ENCODE data around the gene CRELD1. TPM values are rescaled to one million over a fixed set of nuclear protein-coding genes. Genes with fewer than 3 reads are reported as not detected.

Gene CRELD1
- total and polyA plus RNA-seq, 10 of the 15 experiments (the other 5 are each of a cell fraction or from before 2014, with no cell fraction given): 1.3 to 15.9 (median 8.8) TPM

- ATAC-seq (no peak), FAIRE-seq (no peak), DNase-seq (ENCODE audit: low read depth, low spot score) (no peak)
- BruUV-seq (replicated peaks): no TSS peak
- no peak overlapping the region for H3K4me2 ChIP-seq (ENCODE audit: control insufficient read depth, insufficient read depth)
- no peaks in the 10 kb centered on the region for H4K20me1 ChIP-seq (ENCODE audit: control insufficient read depth, insufficient read depth)
- ChIA-PET CTCF (interaction anchor here (2.1 kb wide), 1 partner anchor 16 kb away, joined by 5 read pairs; no protein-coding TSS in a partner anchor), POLR2A (no interaction called here), RAD21 (ENCODE audit: unreplicated experiment) (interaction anchor here (5.2 kb wide), 1 partner anchor 16 kb away, joined by 24 read pairs; the partner anchor contains the start of gene CRELD1), SMC1A (ENCODE audit: uncharacterized antibody, unreplicated experiment) (interaction anchor here (0.7 to 1.4 kb wide), 2 partner anchors 14 to 16 kb away, joined by 3 to 4 read pairs; no protein-coding TSS in a partner anchor)
- intact Hi-C loops (cut with micrococcal nuclease; ENCODE audit: unreplicated experiment): no loop called here
- H3K9me3 ChIP-seq (replicated peaks; ENCODE audit: control insufficient read depth, insufficient read depth, low read length): no peaks in the 10 kb centered on the region
- no peaks in the 10 kb centered on the region for H3K27me3 ChIP-seq (replicated peaks in 1 of 2; ENCODE audit: control insufficient read depth in 2 of 2, insufficient read depth in 2 of 2, low read length in 1 of 2)
- H3K9ac ChIP-seq (ENCODE audit: control insufficient read depth, insufficient read depth, low read length): no peak overlapping the region
- no peak overlapping the region for H3K27ac ChIP-seq (ENCODE audit: control insufficient read depth, insufficient read depth)
- in situ Hi-C loops (cut with MboI): no loop called here
- H3K36me3 ChIP-seq (ENCODE audit: control insufficient read depth in 2 of 2, insufficient read depth in 2 of 2, low read length in 1 of 2): peaks cover 0 to 6% of the 10 kb centered on the region in 2 experiments; a peak in 2 of 4 replicates
- 63% methylated on average over 3 of the region's 3 CpGs for whole genome bisulfite sequencing (ENCODE audit: insufficient coverage, insufficient replicate concordance, low lambda C conversion rate, missing lambda C conversion rate)
- H2AFZ ChIP-seq (ENCODE audit: control insufficient read depth, low read depth, low read length): no peak overlapping the region
- H3K4me1 ChIP-seq (ENCODE audit: control insufficient read depth, insufficient read depth, low read length): peaks cover 3% of the 10 kb centered on the region; the same call in 1 of the 2 replicates
- TF ChIP-seq STAT3 (IDR thresholded peaks at IDR 0.05; ENCODE audit: low read depth, low read length): no peak
- no peak for TF ChIP-seq CBX3 (IDR thresholded peaks at IDR 0.05; ENCODE audit: borderline replicate concordance, low read depth)
- no peaks in the 10 kb centered on the region for H3K79me2 ChIP-seq (ENCODE audit: control insufficient read depth, insufficient read depth, low read length)
- H3K4me3 ChIP-seq: no peak overlapping the region
These were observed 15.0 kb downstream of the CRELD1 start for GRCh38 chr3:9948586-9948985.

- no peak for FAIRE-seq
- ChIA-PET CTCF (interaction anchor here (2.1 kb wide), 1 partner anchor 17 kb away, joined by 5 read pairs; no protein-coding TSS in a partner anchor), SMC1A (ENCODE audit: uncharacterized antibody, unreplicated experiment) (interaction anchor here (1.4 kb wide), 1 partner anchor 14 kb away, joined by 4 read pairs; no protein-coding TSS in a partner anchor), POLR2A (no interaction called here), RAD21 (ENCODE audit: unreplicated experiment) (interaction anchor here (5.2 kb wide), 1 partner anchor 17 kb away, joined by 24 read pairs; the partner anchor contains the start of gene CRELD1)
- 95% methylated on average over 7 of the region's 7 CpGs for WGBS (ENCODE audit: insufficient coverage, insufficient replicate concordance, low lambda C conversion rate, missing lambda C conversion rate)
- no peak for DNase-seq (ENCODE audit: low read depth, low spot score)
- no peak for ATAC-seq
- no peak overlapping the region for H2AFZ ChIP-seq (ENCODE audit: control insufficient read depth, low read depth, low read length)
- TF ChIP-seq GATAD2B (conservative IDR thresholded peaks at IDR 0.05; ENCODE audit: low read depth): no peak
- TF ChIP-seq IKZF2 (IDR thresholded peaks at IDR 0.05): no peak
- no peak for TF ChIP-seq POLR2A (IDR thresholded peaks at IDR 0.05; ENCODE audit: low read depth, low read length)
- in situ Hi-C loops (cut with MboI): no loop called here
- no peak overlapping the region for H3K4me3 ChIP-seq
- intact Hi-C loops (cut with micrococcal nuclease; ENCODE audit: unreplicated experiment): no loop called here
- H3K36me3 ChIP-seq (ENCODE audit: control insufficient read depth in 2 of 2, insufficient read depth in 2 of 2, low read length in 1 of 2): peaks cover 0 to 6% of the 10 kb centered on the region in 2 experiments; a peak in 2 of 4 replicates
- no peaks in the 10 kb centered on the region for H3K9me3 ChIP-seq (replicated peaks; ENCODE audit: control insufficient read depth, insufficient read depth, low read length)
- H3K79me2 ChIP-seq (ENCODE audit: control insufficient read depth, insufficient read depth, low read length): no peaks in the 10 kb centered on the region
- no peak overlapping the region for H3K4me2 ChIP-seq (ENCODE audit: control insufficient read depth, insufficient read depth)
- no peaks in the 10 kb centered on the region for H4K20me1 ChIP-seq (ENCODE audit: control insufficient read depth, insufficient read depth)
- no peaks in the 10 kb centered on the region for H3K27me3 ChIP-seq (replicated peaks in 1 of 2; ENCODE audit: control insufficient read depth in 2 of 2, insufficient read depth in 2 of 2, low read length in 1 of 2)
- no TSS peak for BruUV-seq (replicated peaks)
- no peak overlapping the region for H3K9ac ChIP-seq (ENCODE audit: control insufficient read depth, insufficient read depth, low read length)
- H3K4me1 ChIP-seq (ENCODE audit: control insufficient read depth, insufficient read depth, low read length): peaks cover 3% of the 10 kb centered on the region; the same call in 1 of the 2 replicates
- H3K27ac ChIP-seq (ENCODE audit: control insufficient read depth, insufficient read depth): no peak overlapping the region
These were observed 15.5 kb downstream of the CRELD1 start for GRCh38 chr3:9949115-9949514.
